OCI-LY3 (cell line): Measurements from ENCODE around the gene TREH.

Experiments
- CTCF ChIP-seq: fragments of 200-600, 300-600 bp; sonication (generic); IDR thresholded peaks from 2 replicates; pipeline ENCODE4 v1.5.1; 2014; ENCODE audit warnings: antibody characterized with exemption, low read length, low read depth
- EZH2phosphoT487 ChIP-seq: fragments of 200-600 bp; shearing (Covaris generic); IDR thresholded peaks from 2 replicates; pipeline ENCODE4 v1.6.1; 2018; ENCODE audit warnings: antibody characterized with exemption, mixed run types, low read depth

DNA sequence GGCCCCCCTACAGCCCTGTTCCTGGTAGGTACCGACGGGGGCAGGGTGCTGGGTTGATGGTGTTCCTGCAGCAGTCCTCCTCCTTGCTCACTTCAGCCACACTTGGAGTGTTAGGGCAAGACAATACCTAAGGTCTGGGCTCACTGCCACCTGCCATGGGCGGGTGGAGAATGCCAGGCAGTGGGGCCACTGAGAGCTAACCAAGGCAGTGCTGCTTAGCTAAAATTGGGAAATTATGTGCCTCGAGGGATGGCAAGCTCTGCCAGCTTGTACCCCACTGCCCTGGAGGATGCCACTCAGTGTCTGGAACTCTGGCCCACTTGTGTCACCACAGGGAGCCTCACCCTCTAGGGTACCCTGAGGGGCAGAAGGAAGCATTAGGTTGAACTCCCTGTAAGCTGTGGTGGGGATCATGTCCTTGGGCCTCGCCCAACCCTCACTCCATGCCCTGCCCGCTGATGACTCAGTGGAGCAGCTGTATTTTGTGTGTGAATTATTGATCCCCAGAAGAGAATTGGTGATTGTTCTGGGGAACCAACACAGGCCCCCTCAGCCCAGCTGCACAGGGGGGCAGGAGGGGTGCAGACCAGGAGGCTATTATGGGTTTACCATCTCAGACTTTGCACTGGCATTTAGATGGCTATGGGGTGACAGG lies 54.3 kb downstream of the TREH start:
- TF ChIP-seq CTCF = no peak
- no peak for TF ChIP-seq EZH2phosphoT487
